Measurements from ENCODE around the gene SMU1.
"Not testable (repeated sequence)": the region's sequence is repeated elsewhere in the genome, so short reads cannot be mapped to it uniquely, and the experiment has no call there.

Gene SMU1

DNA sequence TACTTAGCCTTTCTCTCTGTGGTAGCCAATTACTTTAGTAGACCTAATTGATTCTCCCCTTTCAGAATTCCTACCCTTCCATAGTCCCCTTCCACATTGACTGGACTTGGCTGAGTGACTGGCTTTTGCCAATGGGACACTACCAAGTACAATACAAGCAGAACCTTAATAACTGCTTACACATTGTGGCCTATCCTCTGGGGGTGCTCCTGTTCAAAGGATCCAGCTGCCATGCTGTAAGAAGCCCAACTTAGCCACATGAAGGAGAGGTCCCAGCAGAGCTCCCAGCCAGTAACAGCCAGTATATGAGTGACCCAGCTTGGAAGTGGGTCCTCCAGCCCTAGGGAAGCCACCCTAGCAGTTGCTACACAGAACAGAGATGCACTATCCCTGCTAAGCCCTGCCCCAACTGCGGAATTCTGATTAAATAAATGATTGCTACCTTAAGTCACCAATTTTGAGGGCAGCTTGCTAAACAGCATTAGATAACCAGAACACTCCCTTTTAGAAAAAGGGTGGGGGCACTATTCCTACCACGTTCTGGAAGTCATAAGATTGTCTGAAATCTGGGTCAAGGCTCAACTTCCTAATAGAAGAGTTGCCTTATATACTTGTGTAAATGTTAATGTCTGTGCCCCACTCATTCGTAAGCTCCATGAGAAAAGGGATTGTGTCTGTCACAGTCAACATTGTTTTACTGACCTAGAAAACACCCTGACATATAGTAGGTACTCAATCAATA lies 64.0 kb downstream of the SMU1 start:
- Histone ChIP-seq H3K27ac (ENCODE audit: low read depth, low read length) (no peak overlapping the region), H3K9me2 (replicated peaks; ENCODE audit: insufficient read depth, low read length) (no peaks in the 10 kb centered on the region), H3K4me2 (ENCODE audit: low read depth, low read length, poor library complexity, severe bottlenecking) (no peak overlapping the region), H3K4me3 (ENCODE audit: insufficient read depth, low read length, poor library complexity, severe bottlenecking) (no peak overlapping the region), H4K20me1 (ENCODE audit: low read depth, low read length) (no peaks in the 10 kb centered on the region), H3K27me3 (ENCODE audit: low read length) (no peaks in the 10 kb centered on the region), H3K79me2 (ENCODE audit: insufficient read depth, low read length) (peaks cover 10% of the 10 kb centered on the region; the same call in 1 of the 2 replicates), H3K9ac (ENCODE audit: low read length) (no peak overlapping the region), H3K9me3 (ENCODE audit: insufficient read depth, low read length) (no peaks in the 10 kb centered on the region), H2AFZ (ENCODE audit: low read depth, low read length, severe bottlenecking) (no peak overlapping the region), H3K36me3 (ENCODE audit: low read length) (no peaks in the 10 kb centered on the region), H3F3A (ENCODE audit: insufficient read depth) (no peaks in the 10 kb centered on the region)
- TF ChIP-seq, protein P1, sequence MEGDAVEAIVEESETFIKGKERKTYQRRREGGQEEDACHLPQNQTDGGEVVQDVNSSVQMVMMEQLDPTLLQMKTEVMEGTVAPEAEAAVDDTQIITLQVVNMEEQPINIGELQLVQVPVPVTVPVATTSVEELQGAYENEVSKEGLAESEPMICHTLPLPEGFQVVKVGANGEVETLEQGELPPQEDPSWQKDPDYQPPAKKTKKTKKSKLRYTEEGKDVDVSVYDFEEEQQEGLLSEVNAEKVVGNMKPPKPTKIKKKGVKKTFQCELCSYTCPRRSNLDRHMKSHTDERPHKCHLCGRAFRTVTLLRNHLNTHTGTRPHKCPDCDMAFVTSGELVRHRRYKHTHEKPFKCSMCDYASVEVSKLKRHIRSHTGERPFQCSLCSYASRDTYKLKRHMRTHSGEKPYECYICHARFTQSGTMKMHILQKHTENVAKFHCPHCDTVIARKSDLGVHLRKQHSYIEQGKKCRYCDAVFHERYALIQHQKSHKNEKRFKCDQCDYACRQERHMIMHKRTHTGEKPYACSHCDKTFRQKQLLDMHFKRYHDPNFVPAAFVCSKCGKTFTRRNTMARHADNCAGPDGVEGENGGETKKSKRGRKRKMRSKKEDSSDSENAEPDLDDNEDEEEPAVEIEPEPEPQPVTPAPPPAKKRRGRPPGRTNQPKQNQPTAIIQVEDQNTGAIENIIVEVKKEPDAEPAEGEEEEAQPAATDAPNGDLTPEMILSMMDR (IDR thresholded peaks at IDR 0.05; ENCODE audit: insufficient read depth, low read length, poor library complexity, severe bottlenecking) = no peak
- TF ChIP-seq EZH2phosphoT487 (conservative IDR thresholded peaks at IDR 0.05; ENCODE audit: low read length) = no peak

DNA sequence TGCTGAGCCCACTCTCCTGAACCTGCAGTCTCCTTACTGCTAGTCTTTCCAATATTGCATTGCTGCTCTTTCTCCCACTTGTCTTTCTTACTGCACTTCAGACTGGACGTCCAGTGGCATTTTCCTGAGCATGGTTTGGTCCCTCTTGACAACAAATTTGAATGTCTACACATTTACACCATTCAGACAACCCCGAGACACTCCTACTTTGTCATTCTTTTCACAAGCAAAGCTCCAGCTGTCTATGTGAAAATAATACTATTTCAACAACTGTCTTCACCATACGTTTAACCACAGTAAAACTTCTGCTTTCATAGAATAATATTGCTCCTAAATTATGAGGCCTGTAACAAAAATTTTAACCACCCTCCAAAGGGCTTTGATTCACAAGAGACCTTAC lies 64.6 kb downstream of the SMU1 start:
- H3F3A ChIP-seq (ENCODE audit: insufficient read depth) = no peaks in the 10 kb centered on the region

DNA sequence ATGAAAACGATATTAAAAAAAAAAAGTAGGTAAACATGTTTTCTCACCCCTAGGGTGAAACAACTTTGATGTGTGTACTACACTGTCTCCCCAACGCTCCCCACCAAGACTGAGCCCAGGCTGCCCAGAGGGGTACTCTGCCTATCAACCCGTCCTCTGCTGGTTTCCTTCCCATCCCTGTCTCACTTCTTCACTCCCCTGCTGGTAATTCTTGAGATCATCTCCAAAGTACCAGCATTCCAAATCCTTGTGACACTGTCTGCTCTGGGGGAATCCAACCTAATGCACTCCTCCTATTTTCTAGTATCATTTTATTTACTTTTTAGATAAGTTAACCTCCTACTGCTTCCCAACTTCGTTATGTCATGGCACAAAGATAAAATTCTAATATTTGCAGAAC lies 68.7 kb downstream of the SMU1 start:
- no peak overlapping the region for H3K4me2 ChIP-seq (ENCODE audit: low read depth, low read length, poor library complexity, severe bottlenecking)
- no peaks in the 10 kb centered on the region for H3K27me3 ChIP-seq (ENCODE audit: low read length)
- no peaks in the 10 kb centered on the region for H3K9me2 ChIP-seq (replicated peaks; ENCODE audit: insufficient read depth, low read length)
- no peaks in the 10 kb centered on the region for H3F3A ChIP-seq (ENCODE audit: insufficient read depth)
- H3K27ac ChIP-seq (ENCODE audit: low read depth, low read length) = no peak overlapping the region
- no peaks in the 10 kb centered on the region for H4K20me1 ChIP-seq (ENCODE audit: low read depth, low read length)
- TF ChIP-seq, protein P1 (IDR thresholded peaks at IDR 0.05; ENCODE audit: insufficient read depth, low read length, poor library complexity, severe bottlenecking) = no peak
- no peak for TF ChIP-seq EZH2phosphoT487 (conservative IDR thresholded peaks at IDR 0.05; ENCODE audit: low read length)
- no peak overlapping the region for H3K9ac ChIP-seq (ENCODE audit: low read length)
- no peak overlapping the region for H3K4me3 ChIP-seq (ENCODE audit: insufficient read depth, low read length, poor library complexity, severe bottlenecking)
- no peaks in the 10 kb centered on the region; the same call in 1 of the 2 replicates for H3K79me2 ChIP-seq (ENCODE audit: insufficient read depth, low read length)
- H3K36me3 ChIP-seq (ENCODE audit: low read length) = no peaks in the 10 kb centered on the region
- H2AFZ ChIP-seq (ENCODE audit: low read depth, low read length, severe bottlenecking) = no peak overlapping the region
- H3K9me3 ChIP-seq (ENCODE audit: insufficient read depth, low read length) = no peaks in the 10 kb centered on the region

More for the DNA sequence above, 64.6 kb downstream of the SMU1 start:
- no peak overlapping the region for H3K4me3 ChIP-seq (ENCODE audit: insufficient read depth, low read length, poor library complexity, severe bottlenecking)
- no peaks in the 10 kb centered on the region for H3K9me2 ChIP-seq (replicated peaks; ENCODE audit: insufficient read depth, low read length)
- H3K27ac ChIP-seq (ENCODE audit: low read depth, low read length) = no peak overlapping the region
- no peaks in the 10 kb centered on the region for H4K20me1 ChIP-seq (ENCODE audit: low read depth, low read length)
- H3K9ac ChIP-seq (ENCODE audit: low read length) = no peak overlapping the region
- no peaks in the 10 kb centered on the region for H3K27me3 ChIP-seq (ENCODE audit: low read length)
- H3K9me3 ChIP-seq (ENCODE audit: insufficient read depth, low read length) = no peaks in the 10 kb centered on the region
- no peaks in the 10 kb centered on the region for H3K36me3 ChIP-seq (ENCODE audit: low read length)
- H3K4me2 ChIP-seq (ENCODE audit: low read depth, low read length, poor library complexity, severe bottlenecking) = no peak overlapping the region
- no peak overlapping the region for H2AFZ ChIP-seq (ENCODE audit: low read depth, low read length, severe bottlenecking)
- peaks cover 4% of the 10 kb centered on the region; the same call in 1 of the 2 replicates for H3K79me2 ChIP-seq (ENCODE audit: insufficient read depth, low read length)
- TF ChIP-seq, protein P1 (IDR thresholded peaks at IDR 0.05; ENCODE audit: insufficient read depth, low read length, poor library complexity, severe bottlenecking) = no peak

DNA sequence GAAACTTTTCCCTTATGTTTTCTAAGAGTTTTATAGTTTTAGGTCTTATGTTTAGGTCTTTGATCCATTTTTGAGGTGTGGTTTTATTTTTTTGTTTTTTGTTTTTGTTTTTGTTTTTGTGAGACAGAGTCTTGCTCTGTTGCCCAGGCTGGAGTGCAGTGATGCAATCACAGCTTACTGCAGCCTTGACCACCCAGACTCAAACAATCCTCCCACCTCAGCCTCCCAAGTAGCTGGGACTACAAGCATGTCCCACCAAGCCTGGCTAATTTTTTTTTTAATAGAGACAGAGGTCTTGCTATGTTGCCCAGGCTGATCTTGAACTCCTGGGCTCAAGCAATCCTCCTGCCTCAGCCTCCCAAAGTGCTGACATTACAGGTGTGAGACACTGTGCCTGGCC lies 71.1 kb downstream of the SMU1 start:
- not testable (repeated sequence) for H3K36me3 ChIP-seq (ENCODE audit: low read length); H3K27me3 ChIP-seq (ENCODE audit: low read length); H3K27ac ChIP-seq (ENCODE audit: low read depth, low read length); H3K9me3 ChIP-seq (ENCODE audit: insufficient read depth, low read length); H3K4me2 ChIP-seq (ENCODE audit: low read depth, low read length, poor library complexity, severe bottlenecking); H4K20me1 ChIP-seq (ENCODE audit: low read depth, low read length); H3K4me3 ChIP-seq (ENCODE audit: insufficient read depth, low read length, poor library complexity, severe bottlenecking); H3K9ac ChIP-seq (ENCODE audit: low read length); H2AFZ ChIP-seq (ENCODE audit: low read depth, low read length, severe bottlenecking); H3K9me2 ChIP-seq (replicated peaks; ENCODE audit: insufficient read depth, low read length); H3F3A ChIP-seq (ENCODE audit: insufficient read depth)
- H3K79me2 ChIP-seq (ENCODE audit: insufficient read depth, low read length) = peaks cover 15% of the 10 kb centered on the region

DNA sequence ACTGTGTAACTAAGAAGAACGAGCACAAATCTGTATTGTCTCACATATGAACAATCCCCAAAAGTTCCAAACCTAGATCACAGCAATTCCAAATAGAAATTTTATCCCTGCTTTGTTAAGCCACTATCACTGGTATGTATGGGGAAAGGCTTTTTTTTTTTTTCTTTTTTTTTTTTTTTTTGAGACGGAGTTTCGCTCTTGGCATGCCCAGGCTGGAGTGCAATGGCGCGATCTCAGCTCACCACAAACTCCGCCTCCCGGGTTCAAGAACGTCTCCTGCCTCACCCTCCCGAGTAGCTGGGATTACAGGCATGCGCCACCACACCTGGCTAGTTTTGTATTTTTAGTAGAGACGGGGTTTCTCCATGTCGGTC lies 75.8 kb downstream of the SMU1 start:
- Histone ChIP-seq H3K27ac (ENCODE audit: low read depth, low read length) (peak overlapping the region; percentile 75; the same call in 1 of the 2 replicates), H2AFZ (ENCODE audit: low read depth, low read length, severe bottlenecking) (peak overlapping the region; percentile 42)

More for the DNA sequence above, 75.8 kb downstream of the SMU1 start:
- Histone ChIP-seq H3K4me3 (ENCODE audit: insufficient read depth, low read length, poor library complexity, severe bottlenecking) (peak overlapping the region; percentile 83), H3K4me2 (ENCODE audit: low read depth, low read length, poor library complexity, severe bottlenecking) (peak overlapping the region; percentile 76), H3K79me2 (ENCODE audit: insufficient read depth, low read length) (peaks cover 56% of the 10 kb centered on the region), H3K9ac (ENCODE audit: low read length) (peak overlapping the region; percentile 74)
- not testable (repeated sequence) for H3F3A ChIP-seq (ENCODE audit: insufficient read depth); H3K9me2 ChIP-seq (replicated peaks; ENCODE audit: insufficient read depth, low read length); H3K36me3 ChIP-seq (ENCODE audit: low read length); H3K27me3 ChIP-seq (ENCODE audit: low read length); H4K20me1 ChIP-seq (ENCODE audit: low read depth, low read length); H3K9me3 ChIP-seq (ENCODE audit: insufficient read depth, low read length)

Measured in SU-DHL-6 (cell line).